CD4-positive, CD25-positive, alpha-beta regulatory T cell (primary cell): Measurements from ENCODE around the gene SERPINB4. TPM values are rescaled to one million over a fixed set of nuclear protein-coding genes. Genes with fewer than 3 reads are reported as not detected.
"Not testable (repeated sequence)": the region's sequence is repeated elsewhere in the genome, so short reads cannot be mapped to it uniquely, and the experiment has no call there.

Source experiments
- ATAC-seq, 2 donors: fragments of 150-1000 bp; cut with Tn5 transposase; one replicate each; pipeline ENCODE4 v1.10.0; 2021; ENCODE audit warnings: low read depth in 2 of 2, moderate number of reproducible peaks in 2 of 2, moderate library complexity in 1 of 2
- DNase-seq, 3 donors: peaks; one replicate each; pipeline versions ENCODE4 v3.0.0 to v3.0.0-alpha.2; 2012 to 2022; ENCODE audit warnings: mixed read lengths in 1 of 3
- H3K27ac ChIP-seq: one replicate; pipeline ENCODE4 v1.7.0; 2013; ENCODE audit warnings: mild to moderate bottlenecking, low read length; ENCODE audit not compliant: insufficient read depth, poor library complexity, severe bottlenecking
- H3K27me3 ChIP-seq: one replicate; pipeline ENCODE4 v1.7.0; 2013; ENCODE audit warnings: low read length; ENCODE audit not compliant: control insufficient read depth, insufficient read depth
- H3K36me3 ChIP-seq: one replicate; pipeline ENCODE4 v1.7.0; 2013; ENCODE audit warnings: mild to moderate bottlenecking, low read length, moderate library complexity; ENCODE audit not compliant: control insufficient read depth, insufficient read depth
- H3K4me1 ChIP-seq: 2 replicates; pipeline ENCODE4 v1.7.0; 2013; ENCODE audit warnings: mild to moderate bottlenecking, low read length; ENCODE audit not compliant: insufficient read depth, control insufficient read depth, poor library complexity, severe bottlenecking
- H3K4me3 ChIP-seq: one replicate; pipeline ENCODE4 v1.7.0; 2013; ENCODE audit warnings: low read depth, mild to moderate bottlenecking, low read length, moderate library complexity
- H3K9me3 ChIP-seq, 2 experiments: 1 replicate in 1 of 2; 2 replicates in 1 of 2; pipeline ENCODE4 v1.7.0; 2013; ENCODE audit warnings: low read length in 2 of 2, mild to moderate bottlenecking in 1 of 2, moderate library complexity in 1 of 2; ENCODE audit not compliant: control insufficient read depth in 2 of 2
- H3K27ac Mint-ChIP-seq, 3 donors: one replicate each; pipeline ENCODE4 v1.8.0; 2020 to 2022; ENCODE audit warnings: mild to moderate bottlenecking in 3 of 3, mixed read lengths in 3 of 3, moderate library complexity in 2 of 3
- H3K27me3 Mint-ChIP-seq: one replicate; pipeline ENCODE4 v1.8.0; 2022; ENCODE audit warnings: mild to moderate bottlenecking, mixed read lengths
- H3K36me3 Mint-ChIP-seq: one replicate; pipeline ENCODE4 v1.8.0; 2020; ENCODE audit warnings: mixed read lengths
- H3K4me1 Mint-ChIP-seq, 4 donors: one replicate each; pipeline ENCODE4 v1.8.0; 2020 to 2022; ENCODE audit warnings: mixed read lengths in 4 of 4, mild to moderate bottlenecking in 1 of 4
- H3K4me3 Mint-ChIP-seq, 4 donors: one replicate each; pipeline ENCODE4 v1.8.0; 2020 to 2022; ENCODE audit warnings: mild to moderate bottlenecking in 4 of 4, mixed read lengths in 4 of 4, moderate library complexity in 3 of 4
- H3K9me3 Mint-ChIP-seq, 7 donors: one replicate each; pipeline ENCODE4 v1.8.0; 2020 to 2022; ENCODE audit warnings: mixed read lengths in 7 of 7, mild to moderate bottlenecking in 3 of 7, moderate library complexity in 2 of 7
- polyA plus RNA-seq, 4 donors: library from polyadenylated mRNA; unstranded; fragments of 300-500 nt; fragmentation: Illumina TruSeq; gene quantifications; one replicate each; pipeline ENCODE4 v1.2.3, GENCODE V29; 2021
- total RNA-seq: library from RNA; stranded (reverse); gene quantifications from one replicate; pipeline ENCODE4 v1.2.3, GENCODE V29; 2022

SERPINB4 gene
- total RNA-seq (not detected), polyA plus RNA-seq (not detected)

DNA sequence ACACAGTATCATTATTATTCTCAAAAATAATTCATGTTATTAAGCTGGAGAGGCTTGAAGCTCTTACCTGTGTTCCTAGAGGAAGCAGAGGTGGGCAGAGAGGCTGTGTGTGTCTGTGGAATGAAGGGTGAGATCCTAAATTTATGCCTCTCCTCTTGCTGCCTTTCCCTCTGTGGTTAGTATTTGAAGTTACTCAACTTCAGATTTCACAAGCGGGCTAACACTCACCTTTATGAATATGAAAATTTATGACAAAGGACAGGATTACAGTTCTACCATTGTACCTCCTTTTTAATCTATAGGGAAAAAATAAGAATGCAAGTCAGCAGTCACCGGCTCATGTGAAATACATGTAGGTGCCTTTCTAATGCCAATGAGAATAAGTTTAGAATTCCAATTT is at the start of gene SERPINB4:
SERPINB4 (minus strand) TSS at position 115 of the 400 bp plus-strand sequence. CDS start 679 bp downstream, outside the sequence.
- H3K4me1 ChIP-seq, H3K9me3 Mint-ChIP-seq, H3K36me3 ChIP-seq, H3K27ac Mint-ChIP-seq, ATAC-seq, H3K27me3 Mint-ChIP-seq, H3K36me3 Mint-ChIP-seq, DNase-seq, H3K4me3 ChIP-seq, H3K9me3 ChIP-seq, H3K4me1 Mint-ChIP-seq, H3K27me3 ChIP-seq, H3K4me3 Mint-ChIP-seq, H3K27ac ChIP-seq: not testable (repeated sequence)

GRCh38 chr18:63689064-63689463 is 45.0 kb upstream of the SERPINB4 start:
- ATAC-seq (no peak), DNase-seq (no peak)
- Mint-ChIP-seq H3K9me3 (peaks cover 0 to 15% (median 4%) of the 10 kb centered on the region in 7 donors), H3K4me3 (no peak overlapping the region), H3K27me3 (peaks cover 4% of the 10 kb centered on the region), H3K36me3 (no peaks in the 10 kb centered on the region), H3K4me1 (no peaks in the 10 kb centered on the region), H3K27ac (no peak overlapping the region)
- H3K27me3 ChIP-seq: no peaks in the 10 kb centered on the region
- no peaks in the 10 kb centered on the region for H3K36me3 ChIP-seq
- no peak overlapping the region for H3K4me3 ChIP-seq
- no peak overlapping the region for H3K27ac ChIP-seq
- H3K4me1 ChIP-seq: no peaks in the 10 kb centered on the region
- H3K9me3 ChIP-seq: peaks cover 0 to 1% of the 10 kb centered on the region in 2 experiments

DNA sequence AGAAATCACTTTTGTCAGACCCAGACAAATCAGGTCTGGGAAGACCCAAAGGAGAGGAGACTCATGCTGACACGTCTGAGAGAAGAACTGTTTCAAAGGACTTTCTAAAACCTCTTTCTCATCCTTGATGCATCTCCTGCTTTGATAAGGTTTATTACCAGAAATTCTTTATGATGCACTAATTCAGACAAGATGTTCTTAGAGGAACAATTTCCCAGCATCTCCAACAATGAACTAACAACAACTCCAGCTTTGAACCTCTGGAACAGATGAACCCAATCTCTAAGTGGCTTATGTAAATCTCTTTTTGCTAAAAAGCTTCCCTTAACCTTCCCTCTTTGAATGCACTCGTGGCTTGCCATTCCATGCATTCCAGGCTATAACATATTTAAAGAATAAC is 42.8 kb upstream of the SERPINB4 start:
- Mint-ChIP-seq H3K9me3 (peaks cover 0 to 12% (median 7%) of the 10 kb centered on the region in 7 donors), H3K4me1 (no peaks in the 10 kb centered on the region), H3K27ac (no peak overlapping the region), H3K36me3 (no peaks in the 10 kb centered on the region), H3K4me3 (no peak overlapping the region), H3K27me3 (peaks cover 4% of the 10 kb centered on the region)
- Histone ChIP-seq H3K9me3 (peaks cover 0 to 1% of the 10 kb centered on the region in 2 experiments), H3K36me3 (no peaks in the 10 kb centered on the region), H3K4me1 (no peaks in the 10 kb centered on the region), H3K27ac (no peak overlapping the region), H3K4me3 (no peak overlapping the region), H3K27me3 (no peaks in the 10 kb centered on the region)
- DNase-seq: no peak
- ATAC-seq: no peak

- H3K27me3 ChIP-seq: no peaks in the 10 kb centered on the region
- Mint-ChIP-seq H3K36me3 (no peaks in the 10 kb centered on the region), H3K9me3 (peaks cover 0 to 10% (median 4%) of the 10 kb centered on the region in 7 donors), H3K4me3 (no peak overlapping the region), H3K27me3 (no peaks in the 10 kb centered on the region), H3K4me1 (no peaks in the 10 kb centered on the region), H3K27ac (no peak overlapping the region)
- no peak for ATAC-seq
- no peak for DNase-seq
- no peak overlapping the region for H3K27ac ChIP-seq
- H3K36me3 ChIP-seq: no peaks in the 10 kb centered on the region
- H3K4me1 ChIP-seq: no peaks in the 10 kb centered on the region
- H3K4me3 ChIP-seq: no peak overlapping the region
- no peaks in the 10 kb centered on the region for H3K9me3 ChIP-seq
These were observed 40.7 kb upstream of the SERPINB4 start for GRCh38 chr18:63684718-63685117.

GRCh38 chr18:63683890-63684289 is 39.8 kb upstream of the SERPINB4 start:
- Mint-ChIP-seq H3K4me1 (no peaks in the 10 kb centered on the region), H3K27me3 (no peaks in the 10 kb centered on the region), H3K27ac (no peak overlapping the region), H3K9me3 (peaks cover 0 to 10% (median 4%) of the 10 kb centered on the region in 7 donors), H3K36me3 (no peaks in the 10 kb centered on the region), H3K4me3 (no peak overlapping the region)
- no peaks in the 10 kb centered on the region for H3K27me3 ChIP-seq
- H3K4me3 ChIP-seq: no peak overlapping the region
- H3K36me3 ChIP-seq: no peaks in the 10 kb centered on the region
- ATAC-seq: no peak
- H3K4me1 ChIP-seq: no peaks in the 10 kb centered on the region
- no peaks in the 10 kb centered on the region for H3K9me3 ChIP-seq
- no peak for DNase-seq
- no peak overlapping the region for H3K27ac ChIP-seq

GRCh38 chr18:63683152-63683551 is 39.1 kb upstream of the SERPINB4 start:
- DNase-seq: no peak
- Mint-ChIP-seq H3K4me3 (no peak overlapping the region), H3K27ac (no peak overlapping the region), H3K27me3 (no peaks in the 10 kb centered on the region), H3K9me3 (peaks cover 0 to 10% (median 4%) of the 10 kb centered on the region in 7 donors), H3K36me3 (no peaks in the 10 kb centered on the region), H3K4me1 (no peaks in the 10 kb centered on the region)
- H3K27ac ChIP-seq: no peak overlapping the region
- H3K4me1 ChIP-seq: no peaks in the 10 kb centered on the region
- no peaks in the 10 kb centered on the region for H3K36me3 ChIP-seq
- no peak overlapping the region for H3K4me3 ChIP-seq
- H3K27me3 ChIP-seq: no peaks in the 10 kb centered on the region
- H3K9me3 ChIP-seq: no peaks in the 10 kb centered on the region
- ATAC-seq: no peak

DNA sequence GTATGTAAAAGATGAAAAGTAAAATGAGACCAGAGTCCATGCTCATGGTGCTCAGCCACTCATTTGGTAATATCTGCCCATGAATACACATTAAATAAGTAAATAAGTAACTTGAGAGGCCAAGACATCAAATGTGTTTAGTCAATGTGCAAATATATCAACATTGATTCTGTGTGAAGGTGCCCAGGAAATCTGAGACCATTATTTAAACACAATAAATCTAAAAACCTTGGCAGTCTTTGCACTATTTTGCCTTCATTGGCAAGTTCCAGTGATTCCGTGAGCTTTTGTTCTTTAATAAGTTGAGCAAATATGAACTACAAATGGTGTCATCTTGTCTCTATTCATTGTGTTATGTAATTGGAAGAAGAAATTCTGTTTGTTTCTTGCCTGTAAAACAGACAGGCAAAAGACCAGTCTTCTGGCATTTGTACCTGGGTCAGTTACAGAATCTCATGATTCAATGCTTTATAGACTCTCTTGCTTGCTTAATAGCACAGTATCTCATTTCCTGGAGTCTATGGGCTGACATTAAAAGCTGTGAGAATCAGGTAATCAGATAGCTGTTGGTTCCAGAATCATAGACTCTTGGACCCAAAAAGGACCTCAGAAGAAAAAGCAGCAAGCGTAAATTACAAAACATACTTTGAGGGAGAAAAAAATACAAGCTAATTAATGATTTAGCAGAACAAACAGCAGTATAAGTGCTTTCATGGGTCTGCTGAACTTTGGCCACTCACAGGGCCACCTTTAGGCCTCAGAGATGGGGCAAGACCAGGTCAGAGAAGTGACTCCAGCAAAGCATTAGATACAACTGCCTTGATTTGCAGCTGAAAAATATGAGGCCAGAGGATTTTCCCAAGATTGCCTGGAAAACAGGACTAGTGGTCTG is 37.6 kb upstream of the SERPINB4 start:
- no peaks in the 10 kb centered on the region for H3K4me1 ChIP-seq
- no peak overlapping the region for H3K4me3 Mint-ChIP-seq
- H3K27ac Mint-ChIP-seq: no peak overlapping the region
- peaks cover 0 to 7% (median 3%) of the 10 kb centered on the region in 7 donors for H3K9me3 Mint-ChIP-seq
- H3K4me1 Mint-ChIP-seq: no peaks in the 10 kb centered on the region
- H3K36me3 ChIP-seq: no peaks in the 10 kb centered on the region
- no peaks in the 10 kb centered on the region for H3K27me3 Mint-ChIP-seq
- DNase-seq (no peak), ATAC-seq (no peak)
- H3K36me3 Mint-ChIP-seq: no peaks in the 10 kb centered on the region
- no peaks in the 10 kb centered on the region for H3K27me3 ChIP-seq
- H3K4me3 ChIP-seq: no peak overlapping the region
- no peaks in the 10 kb centered on the region for H3K9me3 ChIP-seq
- H3K27ac ChIP-seq: no peak overlapping the region
